ENCODE results near the gene PDSS1. TPM values are rescaled to one million over a fixed set of nuclear protein-coding genes. Genes with fewer than 3 reads are reported as not detected.

Gene PDSS1
- total and polyA plus RNA-seq, 2 of the 13 experiments (the other 11 are each of a cell fraction or from before 2014, with no cell fraction given): 18.7 to 19.3 TPM

DNA sequence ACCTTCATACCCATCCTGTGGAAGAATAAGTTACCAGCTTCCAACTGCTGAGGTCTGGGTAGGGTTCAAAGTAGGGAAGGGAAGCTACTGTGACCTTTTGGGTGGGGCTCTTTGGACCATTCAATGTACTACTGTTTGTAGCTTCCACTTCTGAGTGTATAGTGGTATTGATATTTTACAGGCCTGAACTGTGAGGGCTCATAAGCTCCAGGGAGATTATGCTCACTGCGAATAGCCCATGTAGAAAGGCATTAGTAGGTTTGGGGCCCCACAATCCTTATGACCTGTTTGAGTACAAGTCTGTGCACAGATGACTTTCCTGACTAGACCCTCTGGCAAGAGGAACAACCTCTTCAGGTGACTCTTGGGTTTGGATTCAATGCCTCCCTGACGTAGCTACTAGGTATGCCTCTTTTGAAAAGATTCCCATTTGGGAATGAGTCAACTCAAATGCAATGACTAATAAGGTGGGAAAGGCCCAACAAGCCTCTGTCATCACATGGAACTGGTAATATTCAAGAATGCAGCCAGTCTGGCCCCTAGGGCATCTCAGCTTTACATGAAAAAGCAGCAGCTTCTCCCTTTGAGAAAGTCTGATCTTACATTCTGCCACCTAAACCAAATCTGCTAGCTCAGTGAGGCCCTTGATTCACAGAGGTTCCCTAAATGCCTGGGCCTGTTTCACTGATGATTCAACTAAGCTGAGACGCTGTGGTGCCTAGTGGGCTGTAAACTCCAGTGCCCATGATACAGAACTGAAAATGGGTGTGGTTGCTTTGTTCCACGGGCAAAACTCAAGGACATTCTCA lies 83.5 kb downstream of the PDSS1 start (continued):
- TF ChIP-seq SMAD3 (CRISPR knock-in tag; IDR thresholded peaks at IDR 0.05) (no peak), ZNF317 (CRISPR knock-in tag; IDR thresholded peaks at IDR 0.05) (no peak), STAT5B (CRISPR knock-in tag; IDR thresholded peaks at IDR 0.05) (no peak), KLF12 (CRISPR knock-in tag; IDR thresholded peaks at IDR 0.05; ENCODE audit: borderline replicate concordance) (no peak)
- TF ChIP-seq, protein P1, sequence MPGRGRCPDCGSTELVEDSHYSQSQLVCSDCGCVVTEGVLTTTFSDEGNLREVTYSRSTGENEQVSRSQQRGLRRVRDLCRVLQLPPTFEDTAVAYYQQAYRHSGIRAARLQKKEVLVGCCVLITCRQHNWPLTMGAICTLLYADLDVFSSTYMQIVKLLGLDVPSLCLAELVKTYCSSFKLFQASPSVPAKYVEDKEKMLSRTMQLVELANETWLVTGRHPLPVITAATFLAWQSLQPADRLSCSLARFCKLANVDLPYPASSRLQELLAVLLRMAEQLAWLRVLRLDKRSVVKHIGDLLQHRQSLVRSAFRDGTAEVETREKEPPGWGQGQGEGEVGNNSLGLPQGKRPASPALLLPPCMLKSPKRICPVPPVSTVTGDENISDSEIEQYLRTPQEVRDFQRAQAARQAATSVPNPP (CRISPR knock-in tag; IDR thresholded peaks at IDR 0.05): no peak

DNA sequence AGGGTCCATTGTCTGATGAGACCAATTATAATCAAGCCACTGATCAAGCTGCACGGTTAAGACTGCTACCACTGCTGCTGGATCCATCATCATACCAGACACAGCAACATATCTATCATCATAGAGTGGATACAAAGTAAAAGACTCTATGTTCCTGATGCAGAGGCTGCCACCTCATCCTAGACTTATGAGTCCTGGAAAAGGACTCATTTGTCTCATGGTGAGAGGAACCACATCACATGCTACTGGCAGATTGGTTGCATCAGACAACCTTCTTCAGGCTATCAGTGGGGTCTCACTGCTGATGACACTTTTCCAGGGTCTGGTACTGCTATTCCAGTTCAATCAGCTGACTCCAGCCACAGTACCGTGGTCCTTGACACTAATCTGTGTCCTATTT lies 84.3 kb downstream of the PDSS1 start:
- in situ Hi-C loops (cut with HindIII; ENCODE audit: extremely low pct_ligation_motif_present, low pct_unique_long_range_greater_than_20kb) (no loop called here), intact Hi-C loops (cut with micrococcal nuclease; ENCODE audit: unreplicated experiment) (no loop called here)
- H3K27ac ChIP-seq (ENCODE audit: extremely low read length, insufficient read depth, low read length): no peak overlapping the region
- TF ChIP-seq, protein P2, sequence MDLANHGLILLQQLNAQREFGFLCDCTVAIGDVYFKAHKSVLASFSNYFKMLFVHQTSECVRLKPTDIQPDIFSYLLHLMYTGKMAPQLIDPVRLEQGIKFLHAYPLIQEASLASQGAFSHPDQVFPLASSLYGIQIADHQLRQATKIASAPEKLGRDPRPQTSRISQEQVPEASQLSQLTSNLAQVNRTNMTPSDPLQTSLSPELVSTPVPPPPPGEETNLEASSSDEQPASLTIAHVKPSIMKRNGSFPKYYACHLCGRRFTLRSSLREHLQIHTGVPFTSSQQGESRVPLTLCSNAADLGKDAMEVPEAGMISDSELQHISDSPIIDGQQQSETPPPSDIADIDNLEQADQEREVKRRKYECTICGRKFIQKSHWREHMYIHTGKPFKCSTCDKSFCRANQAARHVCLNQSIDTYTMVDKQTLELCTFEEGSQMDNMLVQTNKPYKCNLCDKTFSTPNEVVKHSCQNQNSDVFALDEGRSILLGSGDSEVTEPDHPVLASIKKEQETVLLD (CRISPR knock-in tag; IDR thresholded peaks at IDR 0.05; ENCODE audit: low read depth): no peak
- no peak for TF ChIP-seq ATAD3A (CRISPR knock-in tag; IDR thresholded peaks at IDR 0.05)
- TF ChIP-seq, protein P3, sequence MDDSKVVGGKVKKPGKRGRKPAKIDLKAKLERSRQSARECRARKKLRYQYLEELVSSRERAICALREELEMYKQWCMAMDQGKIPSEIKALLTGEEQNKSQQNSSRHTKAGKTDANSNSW (CRISPR knock-in tag; IDR thresholded peaks at IDR 0.05; ENCODE audit: borderline replicate concordance): no peak
- TF ChIP-seq, protein P4, sequence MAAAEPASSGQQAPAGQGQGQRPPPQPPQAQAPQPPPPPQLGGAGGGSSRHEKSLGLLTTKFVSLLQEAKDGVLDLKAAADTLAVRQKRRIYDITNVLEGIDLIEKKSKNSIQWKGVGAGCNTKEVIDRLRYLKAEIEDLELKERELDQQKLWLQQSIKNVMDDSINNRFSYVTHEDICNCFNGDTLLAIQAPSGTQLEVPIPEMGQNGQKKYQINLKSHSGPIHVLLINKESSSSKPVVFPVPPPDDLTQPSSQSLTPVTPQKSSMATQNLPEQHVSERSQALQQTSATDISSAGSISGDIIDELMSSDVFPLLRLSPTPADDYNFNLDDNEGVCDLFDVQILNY (CRISPR knock-in tag; conservative IDR thresholded peaks at IDR 0.05): no peak
- no peak for TF ChIP-seq NBN (conservative IDR thresholded peaks at IDR 0.05)
- TF ChIP-seq ZNF510 (CRISPR knock-in tag; IDR thresholded peaks at IDR 0.05; ENCODE audit: low read depth): no peak
- TF ChIP-seq, protein P5, sequence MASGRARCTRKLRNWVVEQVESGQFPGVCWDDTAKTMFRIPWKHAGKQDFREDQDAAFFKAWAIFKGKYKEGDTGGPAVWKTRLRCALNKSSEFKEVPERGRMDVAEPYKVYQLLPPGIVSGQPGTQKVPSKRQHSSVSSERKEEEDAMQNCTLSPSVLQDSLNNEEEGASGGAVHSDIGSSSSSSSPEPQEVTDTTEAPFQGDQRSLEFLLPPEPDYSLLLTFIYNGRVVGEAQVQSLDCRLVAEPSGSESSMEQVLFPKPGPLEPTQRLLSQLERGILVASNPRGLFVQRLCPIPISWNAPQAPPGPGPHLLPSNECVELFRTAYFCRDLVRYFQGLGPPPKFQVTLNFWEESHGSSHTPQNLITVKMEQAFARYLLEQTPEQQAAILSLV (CRISPR knock-in tag; IDR thresholded peaks at IDR 0.05; ENCODE audit: borderline replicate concordance): no peak
- TF ChIP-seq RFX3 (CRISPR knock-in tag; IDR thresholded peaks at IDR 0.05): no peak
- TF ChIP-seq ZNF225 (CRISPR knock-in tag; IDR thresholded peaks at IDR 0.05): no peak
- POLR2A ChIA-PET: no interaction called here
- H3K36me3 ChIP-seq (replicated peaks in 1 of 2; ENCODE audit: control insufficient read depth in 1 of 2, insufficient read depth in 2 of 2, low read length in 2 of 2): no peaks in the 10 kb centered on the region
- no peak overlapping the region for H2AFZ ChIP-seq (ENCODE audit: low read length)
- H3K27me3 ChIP-seq (ENCODE audit: control insufficient read depth in 1 of 2, insufficient read depth in 2 of 2, low read length in 2 of 2): no peaks in the 10 kb centered on the region
- FAIRE-seq (no peak), ATAC-seq (no peak), DNase-seq (ENCODE audit: low spot score) (no peak)
- H3K4me1 ChIP-seq (ENCODE audit: insufficient read depth, low read length): peaks cover 29% of the 10 kb centered on the region
- H3K4me2 ChIP-seq (ENCODE audit: low read depth, low read length): no peak overlapping the region
- no peak overlapping the region for H3K9ac ChIP-seq (ENCODE audit: insufficient read depth, low read depth, low read length)
- CTCF ChIA-PET (ENCODE audit: low intra/inter-chr PET ratio, low total read pairs): no interaction called here
- WGBS (ENCODE audit: low lambda C conversion rate): 100% methylated on average over 2 of the region's 2 CpGs
- no peaks in the 10 kb centered on the region for H3K9me3 ChIP-seq (ENCODE audit: low read length)
- no peaks in the 10 kb centered on the region for H4K20me1 ChIP-seq (ENCODE audit: insufficient read depth, low read length)
- H3K4me3 ChIP-seq (replicated peaks in 1 of 3; ENCODE audit: insufficient read depth in 1 of 3, low read depth in 2 of 3, low read length in 3 of 3): no peak overlapping the region
- BruUV-seq (replicated peaks): no TSS peak
- H3K79me2 ChIP-seq (ENCODE audit: insufficient read depth, low read length): peaks cover 11% of the 10 kb centered on the region

Data from HepG2 (cell line).